ENCODE results near the gene CREB3L1. TPM values are rescaled to one million over a fixed set of nuclear protein-coding genes. Genes with fewer than 3 reads are reported as not detected.

The CREB3L1 gene
- total and polyA plus RNA-seq, 2 donors from 2014 or later, result 2.5 to 7.3 TPM

DNA sequence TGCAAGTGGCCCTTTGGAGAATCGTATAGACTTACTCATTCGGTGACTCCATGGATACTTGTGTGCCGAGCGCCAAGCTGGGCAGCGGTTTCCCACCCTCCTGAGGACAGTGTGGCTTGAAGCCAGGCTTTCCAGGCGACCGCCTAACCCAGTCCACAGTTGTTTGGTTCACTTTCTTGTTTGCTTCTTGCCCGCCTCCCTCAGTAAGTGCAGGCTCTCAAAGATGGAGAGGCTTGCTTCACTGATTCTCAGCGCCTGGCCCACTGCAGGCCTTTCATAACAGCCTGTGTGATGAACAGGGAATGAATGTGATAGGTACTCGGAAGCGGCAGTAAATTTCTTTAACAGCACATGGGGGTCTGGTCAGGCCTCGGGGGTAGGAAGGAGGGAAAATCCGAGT, 92.8 kb downstream of the CREB3L1 start:
- DNase-seq (no peak), FAIRE-seq (no peak)
- no peaks in the 10 kb centered on the region for H3K27me3 ChIP-seq (ENCODE audit: control insufficient read depth, insufficient read depth, low read length)
- TF ChIP-seq, protein P1, sequence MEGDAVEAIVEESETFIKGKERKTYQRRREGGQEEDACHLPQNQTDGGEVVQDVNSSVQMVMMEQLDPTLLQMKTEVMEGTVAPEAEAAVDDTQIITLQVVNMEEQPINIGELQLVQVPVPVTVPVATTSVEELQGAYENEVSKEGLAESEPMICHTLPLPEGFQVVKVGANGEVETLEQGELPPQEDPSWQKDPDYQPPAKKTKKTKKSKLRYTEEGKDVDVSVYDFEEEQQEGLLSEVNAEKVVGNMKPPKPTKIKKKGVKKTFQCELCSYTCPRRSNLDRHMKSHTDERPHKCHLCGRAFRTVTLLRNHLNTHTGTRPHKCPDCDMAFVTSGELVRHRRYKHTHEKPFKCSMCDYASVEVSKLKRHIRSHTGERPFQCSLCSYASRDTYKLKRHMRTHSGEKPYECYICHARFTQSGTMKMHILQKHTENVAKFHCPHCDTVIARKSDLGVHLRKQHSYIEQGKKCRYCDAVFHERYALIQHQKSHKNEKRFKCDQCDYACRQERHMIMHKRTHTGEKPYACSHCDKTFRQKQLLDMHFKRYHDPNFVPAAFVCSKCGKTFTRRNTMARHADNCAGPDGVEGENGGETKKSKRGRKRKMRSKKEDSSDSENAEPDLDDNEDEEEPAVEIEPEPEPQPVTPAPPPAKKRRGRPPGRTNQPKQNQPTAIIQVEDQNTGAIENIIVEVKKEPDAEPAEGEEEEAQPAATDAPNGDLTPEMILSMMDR (IDR thresholded peaks at IDR 0.05; ENCODE audit: borderline replicate concordance, extremely low read depth, insufficient read depth), result no peak
- no peak overlapping the region for H3K27ac ChIP-seq (ENCODE audit: low read depth in 2 of 2, low read length in 2 of 2)
- no peak overlapping the region for H3K4me3 ChIP-seq (ENCODE audit: low read length in 3 of 3)
- H3K9me3 ChIP-seq (ENCODE audit: control insufficient read depth in 2 of 3, insufficient read depth in 1 of 3, low read length in 3 of 3), result no peaks in the 10 kb centered on the region
- H3K36me3 ChIP-seq (ENCODE audit: control insufficient read depth in 2 of 3, insufficient read depth in 3 of 3, low read length in 3 of 3), result peaks cover 0 to 13% (median 10%) of the 10 kb centered on the region in 3 donors
- intact Hi-C loops (cut with DNase I), result no loop called here
- H3K4me1 ChIP-seq (ENCODE audit: control insufficient read depth in 2 of 3, insufficient read depth in 2 of 3, low read depth in 1 of 3, low read length in 3 of 3), result no peaks in the 10 kb centered on the region
- no peak overlapping the region for H3K9ac ChIP-seq (ENCODE audit: low read length in 3 of 3)

Other genes with a start within 250 kb of the CREB3L1 start
- 48.2 TPM for gene PHF21A, start 156.2 kb upstream of the CREB3L1 start, total RNA-seq
- 9.6 TPM for gene PHF21A, start 156.2 kb upstream of the CREB3L1 start, polyA plus RNA-seq (ENCODE audit: insufficient read depth, low read depth, low replicate concordance)
- gene DGKZ, start 69.8 kb downstream of the CREB3L1 start, total RNA-seq, result 50.6 TPM
- 48.5 TPM for gene DGKZ, start 69.8 kb downstream of the CREB3L1 start, polyA plus RNA-seq (ENCODE audit: insufficient read depth, low read depth, low replicate concordance)
- gene MDK, start 104.0 kb downstream of the CREB3L1 start, total RNA-seq, result 38.3 TPM
- 26.3 TPM for gene MDK, start 104.0 kb downstream of the CREB3L1 start, polyA plus RNA-seq (ENCODE audit: insufficient read depth, low read depth, low replicate concordance)
- 0.16 TPM for gene CHRM4, start 114.1 kb downstream of the CREB3L1 start, total RNA-seq
- gene CHRM4, start 114.1 kb downstream of the CREB3L1 start, polyA plus RNA-seq (ENCODE audit: insufficient read depth, low read depth, low replicate concordance), result not detected

Measured in kidney (tissue), 14 donors.